IMR-90 (cell line): Measurements from ENCODE around the gene DRC7.

Experiments
- CEBPB ChIP-seq: IDR thresholded peaks from 2 replicates; pipeline ENCODE4 v1.6.1; 2012; ENCODE audit warnings: low read depth, low read length, improper control_type of control experiment
- CHD1 ChIP-seq: IDR thresholded peaks from 2 replicates; pipeline ENCODE4 v1.6.1; 2012; ENCODE audit warnings: low read depth, low read length, improper control_type of control experiment
- FOS ChIP-seq: fragments of 150-350 bp; IDR thresholded peaks from 2 replicates; pipeline ENCODE4 v1.6.1; 2016; ENCODE audit warnings: low read depth, low read length
- MXI1 ChIP-seq: IDR thresholded peaks from 2 replicates; pipeline ENCODE4 v1.6.1; 2012; ENCODE audit warnings: low read depth, mild to moderate bottlenecking, low read length, moderate library complexity, borderline replicate concordance
- NFE2L2 ChIP-seq: fragments of 150-350 bp; IDR thresholded peaks from 2 replicates; pipeline ENCODE4 v1.6.1; 2016; ENCODE audit warnings: low read depth, mild to moderate bottlenecking, low read length
- POLR2A ChIP-seq: IDR thresholded peaks from 2 replicates; pipeline ENCODE4 v1.6.1; 2012; ENCODE audit warnings: mild to moderate bottlenecking, low read depth, low read length
- RAD21 ChIP-seq: IDR thresholded peaks from 2 replicates; pipeline ENCODE4 v1.6.1; 2012; ENCODE audit warnings: low read length, improper control_type of control experiment
- RCOR1 ChIP-seq: IDR thresholded peaks from 2 replicates; pipeline ENCODE4 v1.6.1; 2012; ENCODE audit warnings: mild to moderate bottlenecking, low read length, improper control_type of control experiment; ENCODE audit not compliant: insufficient replicate concordance
- RFX5 ChIP-seq: IDR thresholded peaks from 2 replicates; pipeline ENCODE4 v1.8.0; 2012; ENCODE audit warnings: low read depth, mild to moderate bottlenecking, low read length, moderate library complexity
- SMC3 ChIP-seq: fragments of 150-350 bp; IDR thresholded peaks from 2 replicates; pipeline ENCODE4 v1.6.1; 2016; ENCODE audit warnings: low read depth, mild to moderate bottlenecking, antibody characterized with exemption, low read length, moderate library complexity
- TF ChIP-seq, protein P1 (sequence below): fragments of 150-350 bp; IDR thresholded peaks from 2 replicates; pipeline ENCODE4 v1.6.1; 2017; ENCODE audit warnings: mild to moderate bottlenecking, antibody characterized with exemption, low read length, low read depth
- TF ChIP-seq, protein P2 (sequence below): conservative IDR thresholded peaks from 2 replicates; pipeline ENCODE4 v1.5.1; 2012; ENCODE audit warnings: mild to moderate bottlenecking, low read depth, low read length, improper control_type of control experiment

DNA sequence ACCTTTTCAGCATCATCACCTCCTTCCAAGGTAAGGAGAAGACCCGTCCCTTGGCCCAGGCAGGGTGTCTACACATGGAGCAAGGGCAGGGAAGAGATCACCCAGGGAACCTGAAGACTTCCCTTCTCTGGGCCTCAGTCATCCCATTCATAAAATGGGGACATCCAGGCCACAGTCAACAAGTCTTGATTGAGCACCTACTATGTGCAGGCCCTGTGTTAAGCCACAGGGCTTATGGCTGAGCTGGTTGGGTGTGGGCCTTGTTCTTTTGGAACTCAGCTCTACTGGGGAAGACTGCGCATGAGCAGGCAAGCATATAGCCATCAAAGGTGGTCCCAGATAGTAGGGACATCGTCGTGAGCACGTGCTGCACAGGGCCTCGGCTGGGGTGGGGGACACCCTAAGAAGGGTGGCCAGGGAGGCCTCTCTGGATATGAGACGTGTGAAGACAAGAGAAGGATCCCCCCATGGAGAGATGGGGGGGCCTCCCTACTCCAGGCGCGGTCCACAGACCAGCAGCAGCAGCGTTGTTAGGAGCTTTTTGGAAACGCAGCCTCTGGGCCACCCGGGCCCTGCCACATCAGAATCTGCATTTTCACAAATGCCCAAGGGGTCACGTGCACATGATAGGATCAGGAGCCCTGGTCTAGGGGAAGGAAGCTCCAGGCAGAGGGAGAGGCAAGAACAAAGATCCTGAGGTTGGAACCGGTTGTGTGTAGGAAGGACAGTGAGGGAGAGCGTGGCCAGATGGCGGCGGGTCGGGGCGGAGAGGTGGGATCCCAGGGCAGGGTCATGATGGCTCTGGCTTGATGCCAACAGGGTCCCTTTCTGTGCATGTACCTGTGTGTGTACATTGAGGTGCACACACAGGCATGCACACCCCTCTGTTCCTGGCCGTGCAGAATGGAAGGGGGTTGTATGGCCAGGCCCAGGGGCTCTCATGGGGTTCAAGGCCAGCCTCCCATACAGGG, 32.4 kb upstream of the DRC7 start:
- no peak for TF ChIP-seq POLR2A
- TF ChIP-seq RCOR1, result no peak
- TF ChIP-seq NFE2L2, result no peak
- TF ChIP-seq, protein P1, sequence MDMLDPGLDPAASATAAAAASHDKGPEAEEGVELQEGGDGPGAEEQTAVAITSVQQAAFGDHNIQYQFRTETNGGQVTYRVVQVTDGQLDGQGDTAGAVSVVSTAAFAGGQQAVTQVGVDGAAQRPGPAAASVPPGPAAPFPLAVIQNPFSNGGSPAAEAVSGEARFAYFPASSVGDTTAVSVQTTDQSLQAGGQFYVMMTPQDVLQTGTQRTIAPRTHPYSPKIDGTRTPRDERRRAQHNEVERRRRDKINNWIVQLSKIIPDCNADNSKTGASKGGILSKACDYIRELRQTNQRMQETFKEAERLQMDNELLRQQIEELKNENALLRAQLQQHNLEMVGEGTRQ, result no peak
- TF ChIP-seq, protein P2, sequence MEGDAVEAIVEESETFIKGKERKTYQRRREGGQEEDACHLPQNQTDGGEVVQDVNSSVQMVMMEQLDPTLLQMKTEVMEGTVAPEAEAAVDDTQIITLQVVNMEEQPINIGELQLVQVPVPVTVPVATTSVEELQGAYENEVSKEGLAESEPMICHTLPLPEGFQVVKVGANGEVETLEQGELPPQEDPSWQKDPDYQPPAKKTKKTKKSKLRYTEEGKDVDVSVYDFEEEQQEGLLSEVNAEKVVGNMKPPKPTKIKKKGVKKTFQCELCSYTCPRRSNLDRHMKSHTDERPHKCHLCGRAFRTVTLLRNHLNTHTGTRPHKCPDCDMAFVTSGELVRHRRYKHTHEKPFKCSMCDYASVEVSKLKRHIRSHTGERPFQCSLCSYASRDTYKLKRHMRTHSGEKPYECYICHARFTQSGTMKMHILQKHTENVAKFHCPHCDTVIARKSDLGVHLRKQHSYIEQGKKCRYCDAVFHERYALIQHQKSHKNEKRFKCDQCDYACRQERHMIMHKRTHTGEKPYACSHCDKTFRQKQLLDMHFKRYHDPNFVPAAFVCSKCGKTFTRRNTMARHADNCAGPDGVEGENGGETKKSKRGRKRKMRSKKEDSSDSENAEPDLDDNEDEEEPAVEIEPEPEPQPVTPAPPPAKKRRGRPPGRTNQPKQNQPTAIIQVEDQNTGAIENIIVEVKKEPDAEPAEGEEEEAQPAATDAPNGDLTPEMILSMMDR, result no peak
- TF ChIP-seq RFX5, result no peak
- TF ChIP-seq CHD1, result no peak
- no peak for TF ChIP-seq MXI1
- no peak for TF ChIP-seq CEBPB
- no peak for TF ChIP-seq RAD21
- TF ChIP-seq SMC3, result no peak
- no peak for TF ChIP-seq FOS
